Measurements from ENCODE around the gene TBC1D22A. TPM values are rescaled to one million over a fixed set of nuclear protein-coding genes. Genes with fewer than 3 reads are reported as not detected.

TBC1D22A gene
- total RNA-seq, 4 donors from 2014 or later: 16.2 to 22.2 (median 17.8) TPM

DNA sequence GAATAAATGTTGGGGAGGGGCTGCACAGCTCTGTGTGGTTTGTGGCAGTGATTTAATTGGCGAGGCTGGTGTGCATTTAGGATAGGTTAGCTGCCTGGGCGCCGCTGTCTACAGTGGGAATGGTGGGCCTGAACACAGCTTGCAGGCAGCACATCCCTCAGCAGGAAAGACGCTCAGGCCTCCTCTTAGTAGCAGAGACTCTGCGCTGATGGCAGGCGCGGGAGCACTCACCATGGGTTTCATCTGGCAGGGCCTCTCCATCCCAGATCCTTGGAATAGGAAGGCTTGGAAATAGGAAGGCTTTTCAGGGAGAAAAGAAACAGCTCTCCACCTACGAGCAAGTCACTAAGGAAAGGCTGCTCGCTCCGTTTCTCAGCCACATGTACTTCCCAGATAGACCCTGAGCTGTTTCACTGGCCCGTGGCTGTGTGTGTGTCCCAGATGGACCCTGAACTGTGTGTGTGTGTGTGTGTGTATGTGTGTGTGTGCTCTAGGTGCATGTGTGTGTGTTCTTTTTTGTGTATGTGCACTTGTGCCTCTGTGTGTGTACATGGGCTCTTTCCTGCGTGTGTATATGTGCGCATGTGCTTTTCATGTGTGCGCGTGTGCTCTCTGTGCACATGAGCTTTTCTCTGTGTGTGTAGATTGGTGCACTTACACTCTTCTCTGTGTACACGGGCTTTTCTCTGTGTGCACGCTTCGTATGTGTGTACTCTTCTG is 144.0 kb downstream of the TBC1D22A start:
- no peaks in the 10 kb centered on the region for H3K9me3 ChIP-seq
- H3K36me3 ChIP-seq: peaks cover 0 to 39% of the 10 kb centered on the region in 2 donors
- no peak overlapping the region for H3K27ac ChIP-seq
- no peaks in the 10 kb centered on the region for H3K4me1 ChIP-seq
- H3K4me3 ChIP-seq: no peak overlapping the region
- ATAC-seq: no peak
- H3K27me3 ChIP-seq: no peaks in the 10 kb centered on the region
- TF ChIP-seq EP300 (IDR thresholded peaks at IDR 0.05) (no peak), POLR2A (IDR thresholded peaks at IDR 0.05) (no peak), POLR2AphosphoS5 (IDR thresholded peaks at IDR 0.05) (no peak)
- TF ChIP-seq, protein P1, sequence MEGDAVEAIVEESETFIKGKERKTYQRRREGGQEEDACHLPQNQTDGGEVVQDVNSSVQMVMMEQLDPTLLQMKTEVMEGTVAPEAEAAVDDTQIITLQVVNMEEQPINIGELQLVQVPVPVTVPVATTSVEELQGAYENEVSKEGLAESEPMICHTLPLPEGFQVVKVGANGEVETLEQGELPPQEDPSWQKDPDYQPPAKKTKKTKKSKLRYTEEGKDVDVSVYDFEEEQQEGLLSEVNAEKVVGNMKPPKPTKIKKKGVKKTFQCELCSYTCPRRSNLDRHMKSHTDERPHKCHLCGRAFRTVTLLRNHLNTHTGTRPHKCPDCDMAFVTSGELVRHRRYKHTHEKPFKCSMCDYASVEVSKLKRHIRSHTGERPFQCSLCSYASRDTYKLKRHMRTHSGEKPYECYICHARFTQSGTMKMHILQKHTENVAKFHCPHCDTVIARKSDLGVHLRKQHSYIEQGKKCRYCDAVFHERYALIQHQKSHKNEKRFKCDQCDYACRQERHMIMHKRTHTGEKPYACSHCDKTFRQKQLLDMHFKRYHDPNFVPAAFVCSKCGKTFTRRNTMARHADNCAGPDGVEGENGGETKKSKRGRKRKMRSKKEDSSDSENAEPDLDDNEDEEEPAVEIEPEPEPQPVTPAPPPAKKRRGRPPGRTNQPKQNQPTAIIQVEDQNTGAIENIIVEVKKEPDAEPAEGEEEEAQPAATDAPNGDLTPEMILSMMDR (IDR thresholded peaks at IDR 0.05): no peak
- WGBS, 2 donors (ENCODE audit: low coverage in 1 of 2): 94 to 95% methylated on average over 8 to 10 of the region's 18 CpGs

DNA sequence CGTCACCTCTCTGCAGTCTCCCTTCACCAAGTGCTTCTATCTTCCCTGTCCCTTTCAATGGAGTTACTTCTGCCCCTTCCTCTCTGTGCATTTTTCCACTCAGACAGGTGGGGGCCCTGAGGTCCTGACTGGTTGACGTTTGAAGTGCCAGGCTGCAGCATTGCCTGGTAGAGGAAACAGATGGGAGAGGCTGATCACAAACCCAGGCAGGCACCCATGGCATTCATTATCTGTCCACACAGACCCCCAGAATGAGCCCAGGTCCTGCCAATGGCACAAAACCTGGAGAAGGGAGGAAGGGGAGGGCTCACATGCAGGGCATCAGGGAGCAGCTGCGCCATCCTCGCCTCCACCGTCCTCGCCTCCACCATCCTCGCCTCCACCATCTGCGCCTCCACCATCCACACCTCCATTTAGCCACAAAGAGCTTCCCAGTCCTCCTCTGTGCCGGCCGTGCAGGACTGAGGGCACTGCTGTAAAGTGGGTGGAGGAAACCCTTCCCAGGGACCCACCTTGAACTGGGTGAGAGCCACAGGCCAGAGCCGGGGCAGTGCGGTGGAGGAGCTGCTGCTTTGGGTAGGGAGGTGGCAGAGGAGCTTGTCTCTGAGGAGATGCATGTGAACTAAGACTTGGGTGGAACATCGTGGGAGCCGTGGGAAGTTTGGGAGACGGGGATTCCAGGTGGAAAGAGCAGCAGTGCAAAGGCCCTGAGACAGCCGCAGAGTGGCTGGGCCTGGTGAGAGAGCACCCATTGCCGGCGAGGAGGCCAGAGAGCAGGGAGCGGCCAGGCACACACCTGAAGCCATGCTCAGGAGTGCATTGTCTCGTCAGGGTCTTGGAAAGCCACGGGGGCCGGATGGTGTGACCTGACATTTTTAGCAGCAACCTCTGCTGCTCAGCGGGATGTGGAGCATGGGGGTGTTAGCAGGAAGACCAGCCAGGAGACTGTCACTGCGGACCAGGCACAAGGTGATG is 145.1 kb downstream of the TBC1D22A start:
- Histone ChIP-seq H3K4me1 (no peaks in the 10 kb centered on the region), H3K9me3 (no peaks in the 10 kb centered on the region), H3K27me3 (no peaks in the 10 kb centered on the region), H3K36me3 (peaks cover 0 to 39% of the 10 kb centered on the region in 2 donors), H3K27ac (no peak overlapping the region), H3K4me3 (no peak overlapping the region)
- ATAC-seq: no peak
- 38 to 95% methylated on average over 1 to 14 of the region's 24 CpGs for WGBS, 2 donors (ENCODE audit: low coverage in 1 of 2)
- TF ChIP-seq POLR2A (IDR thresholded peaks at IDR 0.05) (no peak), EP300 (IDR thresholded peaks at IDR 0.05) (no peak), POLR2AphosphoS5 (IDR thresholded peaks at IDR 0.05) (no peak)
- TF ChIP-seq, protein P1 (IDR thresholded peaks at IDR 0.05): no peak

DNA sequence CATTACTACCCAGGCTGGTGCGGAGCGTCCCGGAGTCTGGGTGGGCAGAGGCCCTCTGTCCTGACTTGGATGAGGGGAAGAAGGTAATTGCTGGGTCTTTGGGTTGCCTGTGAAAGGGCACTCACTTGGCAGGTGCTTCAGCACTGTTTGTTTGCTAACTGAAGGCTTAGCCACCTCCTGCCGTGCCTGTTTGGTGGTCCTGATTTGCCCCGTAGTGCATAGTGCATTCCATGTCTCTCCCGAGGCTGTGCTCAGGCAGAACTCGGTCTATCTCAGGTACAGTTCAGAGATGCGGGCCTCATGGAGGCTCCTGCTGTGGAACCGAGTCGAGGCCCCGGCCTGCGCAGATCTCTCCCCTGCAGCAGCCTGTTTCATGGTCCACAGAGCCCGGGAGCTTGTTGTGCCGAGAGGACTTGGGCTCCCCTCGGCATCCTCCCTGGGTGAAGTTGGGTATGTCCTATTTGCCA is 146.2 kb downstream of the TBC1D22A start:
- WGBS, 2 donors (ENCODE audit: low coverage in 1 of 2): 100% methylated on average over 3 of the region's 15 CpGs; no CpG with 5 or more reads in 1 of the 2 donors
- peaks cover 0 to 37% of the 10 kb centered on the region in 2 donors for H3K36me3 ChIP-seq
- H3K4me1 ChIP-seq: no peaks in the 10 kb centered on the region
- no peaks in the 10 kb centered on the region for H3K27me3 ChIP-seq
- H3K27ac ChIP-seq: no peak overlapping the region
- TF ChIP-seq POLR2AphosphoS5 (IDR thresholded peaks at IDR 0.05) (no peak), POLR2A (IDR thresholded peaks at IDR 0.05) (no peak), EP300 (IDR thresholded peaks at IDR 0.05) (no peak)
- TF ChIP-seq, protein P1 (IDR thresholded peaks at IDR 0.05): no peak
- ATAC-seq: no peak
- H3K4me3 ChIP-seq: no peak overlapping the region
- H3K9me3 ChIP-seq: no peaks in the 10 kb centered on the region

DNA sequence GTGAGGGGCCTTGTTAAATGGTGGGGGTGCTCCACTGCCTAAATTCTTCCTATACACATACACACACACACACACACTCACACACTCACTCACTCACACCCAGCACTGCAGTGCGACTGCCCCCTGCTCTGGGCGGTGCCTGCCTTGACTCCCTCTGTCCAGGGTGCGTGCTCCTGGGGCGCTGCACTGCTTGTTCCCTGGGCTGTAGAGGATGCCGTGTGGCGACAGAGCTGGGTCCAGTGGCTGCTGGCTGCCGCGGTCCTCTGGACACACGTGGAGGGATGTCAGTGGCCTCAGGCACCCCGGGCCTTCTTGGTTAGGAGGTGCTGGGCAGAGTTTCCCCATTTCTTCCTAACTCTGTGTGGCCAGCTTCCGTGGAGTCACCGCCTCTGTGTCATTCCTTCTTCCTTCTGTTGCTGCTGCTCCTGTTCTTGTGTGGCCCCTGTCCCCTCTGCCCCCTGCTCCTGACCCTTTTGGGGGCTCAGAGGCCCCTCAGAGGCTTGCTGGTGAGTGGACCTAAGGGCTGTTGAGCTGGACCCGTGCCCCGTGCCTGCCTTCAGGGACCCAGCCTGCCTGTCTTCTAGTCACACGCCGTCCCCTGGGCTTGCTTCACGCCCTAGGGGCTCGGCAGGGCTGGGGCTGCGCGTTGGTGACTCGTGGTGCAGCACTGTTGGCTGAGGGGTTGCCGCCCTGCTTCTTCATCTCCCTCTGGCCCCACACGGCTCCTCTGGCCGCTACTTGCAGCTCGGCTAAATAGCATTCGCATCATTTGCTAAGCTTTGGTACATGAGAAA is 147.0 kb downstream of the TBC1D22A start:
- Histone ChIP-seq H3K27ac (no peak overlapping the region), H3K4me1 (no peaks in the 10 kb centered on the region), H3K4me3 (no peak overlapping the region), H3K27me3 (no peaks in the 10 kb centered on the region), H3K36me3 (peaks cover 0 to 44% of the 10 kb centered on the region in 2 donors), H3K9me3 (no peaks in the 10 kb centered on the region)
- ATAC-seq: no peak
- TF ChIP-seq, protein P1 (IDR thresholded peaks at IDR 0.05): no peak
- no peak for TF ChIP-seq EP300 (IDR thresholded peaks at IDR 0.05)
- TF ChIP-seq POLR2AphosphoS5 (IDR thresholded peaks at IDR 0.05): no peak
- no peak for TF ChIP-seq POLR2A (IDR thresholded peaks at IDR 0.05)
- WGBS, 2 donors (ENCODE audit: low coverage in 1 of 2): 98% methylated on average over 9 of the region's 26 CpGs; no CpG with 5 or more reads in 1 of the 2 donors

Data from gastroesophageal sphincter (tissue), 4 donors.